ENCODE data around the gene ADGRB3. TPM values are rescaled to one million over a fixed set of nuclear protein-coding genes. Genes with fewer than 3 reads are reported as not detected.

ADGRB3 gene
- polyA plus RNA-seq, 1 donor = 0.70 TPM

DNA sequence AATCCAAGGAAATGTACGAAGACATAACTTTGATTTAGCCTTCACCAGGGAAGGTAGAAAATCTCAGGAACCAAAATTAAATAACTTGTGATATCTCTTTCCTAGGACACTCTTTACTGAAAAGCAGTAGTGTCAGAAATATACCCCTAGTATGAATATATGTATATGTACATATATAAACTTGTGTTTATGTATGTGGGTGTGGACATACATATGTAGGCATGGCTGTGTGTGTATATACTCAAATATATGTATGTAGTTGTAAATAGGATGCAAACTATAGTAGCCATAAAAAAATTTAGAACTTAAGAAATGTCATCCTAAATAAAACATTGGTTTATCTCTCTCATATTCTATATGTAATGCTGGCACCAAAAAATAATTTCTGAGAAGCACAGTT is 500.8 kb downstream of the ADGRB3 start:
- no peak for DNase-seq

DNA sequence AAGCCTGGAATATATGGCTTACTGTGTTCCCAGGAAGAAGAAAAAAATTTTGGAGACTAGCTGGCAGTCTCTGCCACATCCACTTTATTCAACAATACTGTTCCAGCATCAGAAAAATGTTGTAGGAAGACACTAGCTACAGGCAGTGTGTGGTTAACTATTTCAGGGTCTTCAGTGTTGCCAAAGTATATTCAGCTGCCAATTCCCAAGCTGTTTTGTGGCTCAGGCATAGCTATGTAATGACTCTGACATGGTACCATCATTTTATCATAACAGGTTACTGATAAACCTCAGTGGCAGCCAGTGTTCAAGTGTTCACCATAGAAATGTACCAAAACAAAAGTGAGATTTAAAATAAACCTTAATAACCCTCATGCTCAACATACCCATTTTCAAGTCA is 503.1 kb downstream of the ADGRB3 start:
- DNase-seq = no peak

DNA sequence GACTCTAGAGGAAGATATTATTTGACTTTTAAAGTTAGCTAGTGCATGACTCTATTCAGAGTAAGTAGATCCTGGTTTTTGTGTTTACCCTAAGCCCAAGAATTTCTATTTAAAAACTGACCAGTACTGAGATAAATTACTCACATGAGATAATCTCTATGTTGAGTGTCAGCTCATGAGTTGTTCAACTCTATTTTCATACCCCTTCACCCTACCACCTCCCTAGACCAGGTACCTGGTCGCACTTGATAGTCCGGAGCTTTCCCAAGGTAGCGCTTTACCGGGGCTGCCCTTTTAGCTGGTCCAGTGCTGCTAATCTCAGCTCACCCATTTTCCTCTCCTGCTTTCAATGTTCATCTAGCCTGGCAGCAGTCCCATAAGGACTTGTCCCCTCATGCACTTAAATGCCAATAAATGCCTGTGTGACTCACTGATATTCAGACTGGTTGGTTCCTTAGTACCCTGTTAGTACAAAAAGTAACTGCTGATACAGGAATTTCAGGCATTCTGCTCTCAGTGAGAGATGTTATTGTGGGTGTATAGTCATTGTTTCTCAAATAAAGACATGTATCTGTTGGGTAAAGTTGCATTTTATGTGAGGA is 503.9 kb downstream of the ADGRB3 start:
- DNase-seq = no peak

DNA sequence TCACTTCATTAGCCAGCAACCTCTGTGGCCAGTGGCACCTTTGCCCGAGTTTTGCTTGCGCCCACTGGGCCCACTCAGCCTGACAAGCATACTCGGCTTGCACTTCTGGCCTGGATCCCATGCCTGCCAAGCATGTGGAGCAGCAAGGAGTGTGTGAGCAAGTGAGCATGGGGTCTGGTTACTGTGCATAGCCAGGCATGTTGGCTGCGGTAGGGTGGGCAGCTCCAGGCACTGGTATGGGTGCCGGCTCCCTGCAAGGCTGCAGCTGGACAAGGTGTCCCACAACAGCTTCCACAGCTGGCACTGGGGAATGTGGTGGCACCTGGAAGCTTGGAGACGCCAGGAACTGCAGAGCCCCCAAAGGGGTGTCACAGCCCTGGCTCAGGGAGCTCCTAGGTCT is 510.0 kb downstream of the ADGRB3 start:
- DNase-seq = no peak

DNA sequence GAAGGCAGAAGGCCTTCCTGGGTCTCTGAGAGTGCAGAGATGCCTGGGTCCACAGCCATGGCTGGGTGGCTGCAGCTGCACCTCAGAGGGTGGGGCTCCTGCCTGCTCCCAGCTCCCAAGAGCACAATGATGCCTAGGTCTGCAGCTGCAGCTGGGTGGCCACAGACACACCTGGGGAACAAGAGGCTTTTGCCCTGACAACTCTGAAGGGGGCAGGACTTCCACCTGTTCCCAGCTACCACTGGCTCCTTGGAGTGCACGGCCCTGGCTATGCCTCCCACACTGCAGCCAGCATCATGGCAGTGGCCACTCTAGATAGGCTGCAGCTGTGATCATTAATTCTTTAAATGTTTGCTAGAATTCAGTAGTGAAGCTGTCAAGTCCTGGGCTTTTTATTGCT is 511.3 kb downstream of the ADGRB3 start:
- no peak for DNase-seq

DNA sequence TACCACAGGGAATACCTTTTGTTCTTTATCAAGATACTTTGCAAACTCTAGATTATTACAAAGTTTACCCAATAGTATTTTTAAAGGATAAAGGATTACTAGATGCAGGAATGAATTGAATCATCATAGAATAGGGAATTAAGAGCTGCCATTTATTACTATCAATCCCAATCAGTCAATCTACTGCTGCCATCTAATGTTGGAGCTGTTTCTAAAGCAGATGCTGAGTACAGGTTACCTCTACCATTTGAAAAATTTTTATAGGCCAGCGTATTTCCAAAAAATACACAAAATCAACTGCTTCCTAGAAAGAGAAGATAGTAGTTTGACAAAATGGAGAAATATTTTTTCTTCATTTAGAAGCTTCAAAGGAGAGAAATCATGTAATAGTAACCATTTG is 520.4 kb downstream of the ADGRB3 start:
- no peak for DNase-seq

DNA sequence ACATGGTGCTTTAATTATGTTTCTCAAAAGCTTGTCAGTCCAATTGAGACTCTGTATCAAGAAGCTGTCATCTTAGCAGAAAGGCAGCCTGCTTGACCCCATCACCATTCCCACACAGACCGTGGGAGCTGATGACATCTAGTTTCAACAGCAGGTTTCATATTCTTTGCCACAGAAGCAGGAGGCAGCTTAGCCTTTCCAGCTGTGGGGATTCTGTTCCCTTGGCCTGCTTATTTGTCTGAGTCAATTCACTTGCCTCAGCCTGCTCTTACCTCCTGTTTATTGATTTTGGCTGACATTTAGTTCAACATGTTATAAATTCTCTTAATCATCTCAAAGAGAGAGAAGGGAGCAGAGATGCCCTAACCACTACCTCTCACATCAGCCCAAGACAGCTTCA is 527.7 kb downstream of the ADGRB3 start:
- no peak for DNase-seq

DNA sequence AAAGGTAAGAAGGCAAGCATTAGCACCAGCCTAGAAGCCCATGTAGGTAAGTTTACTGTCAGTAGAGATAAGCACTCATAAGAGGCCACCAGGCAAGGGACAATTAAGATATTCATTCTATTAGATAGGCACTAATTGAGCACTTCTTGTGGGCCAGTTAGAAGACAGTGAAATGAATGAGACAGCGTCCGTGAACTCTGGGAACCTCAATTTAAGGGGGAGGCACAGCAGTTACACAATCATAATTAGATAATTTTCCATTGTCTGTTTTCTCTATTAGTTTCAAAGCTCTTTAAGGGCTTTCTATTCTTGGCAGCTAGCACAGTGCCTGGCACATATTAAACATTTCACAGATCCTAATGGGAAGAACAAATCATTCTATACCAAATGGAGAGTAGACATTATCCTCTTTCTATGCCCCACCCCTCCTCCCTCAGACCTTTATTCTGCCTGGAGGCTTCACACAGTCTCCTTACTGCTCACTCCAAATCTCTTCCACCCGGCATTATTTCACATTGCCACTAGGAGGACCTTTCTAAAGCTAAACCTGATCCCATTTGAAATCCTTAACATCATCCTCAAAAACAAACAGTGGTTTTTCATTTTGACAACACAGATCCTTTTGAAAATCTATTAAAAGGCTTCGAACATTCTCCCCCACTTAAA is 529.6 kb downstream of the ADGRB3 start:
- DNase-seq = peak; percentile 28

DNA sequence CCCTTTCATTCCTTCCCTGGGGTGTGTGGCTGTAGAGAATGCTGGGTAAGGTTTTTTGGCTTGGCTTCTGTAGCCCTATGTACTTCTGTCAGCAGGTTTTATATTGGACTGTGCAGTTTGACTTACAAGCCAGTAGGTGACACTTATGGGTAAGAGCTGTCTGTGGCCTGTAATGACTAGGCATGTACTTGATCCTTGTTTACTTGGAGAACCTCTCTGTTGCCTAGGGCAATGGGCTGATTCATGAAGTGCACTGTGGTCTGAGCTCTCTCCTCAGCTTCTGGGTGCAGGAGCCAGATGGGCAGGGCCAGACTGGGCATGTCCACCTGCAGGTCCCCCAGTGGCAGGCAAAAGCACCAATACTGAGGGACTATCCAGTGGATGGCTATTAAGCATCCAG is 544.6 kb downstream of the ADGRB3 start:
- DNase-seq = no peak

DNA sequence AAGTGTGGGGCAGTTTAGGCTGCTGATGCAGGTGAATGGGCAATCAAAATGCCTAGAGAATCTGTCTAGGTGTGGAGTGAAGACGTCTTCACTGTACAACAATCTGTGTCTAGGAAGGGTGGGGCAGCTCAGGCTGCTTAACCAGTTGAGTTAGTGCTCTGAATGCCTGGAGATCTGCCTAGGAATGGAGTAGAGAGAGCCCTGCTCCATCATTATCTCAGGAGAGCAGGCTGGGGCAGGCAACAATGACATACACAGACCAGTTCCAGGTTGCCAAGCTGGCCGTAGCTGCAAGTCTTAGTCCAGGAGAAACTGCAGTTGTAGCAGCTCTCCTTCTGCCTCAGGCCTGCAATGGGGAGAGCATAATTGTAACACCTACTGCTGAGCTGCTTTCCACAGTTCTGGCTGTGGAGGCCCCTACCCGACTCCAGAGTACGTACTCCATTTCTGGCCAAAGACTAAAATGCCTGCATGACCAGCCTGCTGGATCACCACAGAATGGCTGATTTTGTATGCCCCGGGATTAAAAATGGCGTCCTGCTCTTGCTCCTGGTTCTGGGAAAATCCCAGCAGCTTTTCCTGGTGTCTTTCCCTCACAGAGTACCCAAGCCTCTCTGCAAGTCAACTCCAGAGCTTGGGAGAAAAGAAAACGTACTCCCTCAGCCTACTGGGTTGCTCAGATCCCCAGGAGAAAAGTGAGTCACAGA is 545.4 kb downstream of the ADGRB3 start:
- no peak for DNase-seq

DNA sequence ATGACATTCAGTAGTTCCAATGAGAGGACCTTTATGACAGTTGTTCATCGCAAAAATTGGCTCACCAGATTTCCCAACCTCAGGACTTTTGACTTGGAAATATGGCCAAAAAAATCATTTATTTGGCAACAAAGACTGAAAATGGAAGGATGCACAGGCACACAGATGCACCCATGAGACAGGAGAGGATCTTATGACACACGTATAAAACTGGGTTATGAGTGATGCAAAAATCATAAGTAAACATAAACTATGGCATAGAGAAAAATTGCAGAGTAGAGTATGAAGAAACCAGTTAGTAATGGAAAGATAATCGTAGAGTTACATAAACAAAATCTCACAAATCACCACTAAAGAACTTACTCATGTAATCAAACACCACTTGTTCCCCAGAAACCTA is 546.9 kb downstream of the ADGRB3 start:
- no peak for DNase-seq

DNA sequence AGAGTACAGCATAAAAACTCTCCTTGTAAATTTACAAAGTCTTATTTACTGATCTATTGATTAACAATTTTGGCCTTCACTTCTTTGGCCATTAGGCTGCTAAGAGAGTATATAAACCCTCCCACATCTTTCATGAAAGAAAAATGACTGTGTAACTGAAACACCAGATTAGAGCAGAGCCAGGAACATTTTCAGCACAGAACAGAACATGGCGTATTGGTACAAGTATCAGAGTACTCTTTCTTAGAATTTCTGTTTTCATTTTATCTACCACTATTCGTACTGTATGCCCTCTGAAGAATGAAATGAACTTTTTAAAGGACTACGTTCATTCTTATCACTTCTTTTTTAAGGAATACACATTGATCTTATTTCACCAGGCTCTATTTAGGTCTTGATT is 550.2 kb downstream of the ADGRB3 start:
- no peak for DNase-seq

DNA sequence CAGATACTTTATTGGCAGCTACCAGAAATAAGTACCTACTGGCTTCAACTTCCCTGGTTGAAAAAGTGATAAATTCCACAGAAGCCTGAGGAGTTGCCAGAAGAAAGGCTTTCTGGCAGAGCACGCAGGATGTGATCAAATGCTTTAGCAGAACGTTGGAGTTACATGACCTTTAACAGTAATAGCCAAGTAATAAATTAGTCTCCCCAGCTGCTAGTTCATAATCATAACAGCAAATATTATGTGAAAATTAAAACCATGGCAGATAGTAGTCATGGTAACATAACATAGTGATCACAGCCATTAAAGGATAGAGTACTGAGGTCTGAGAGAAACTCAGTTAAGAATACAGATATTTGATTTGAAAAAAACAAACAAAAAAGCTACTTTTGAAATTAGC is 567.7 kb downstream of the ADGRB3 start:
- DNase-seq = peak; percentile 9

DNA sequence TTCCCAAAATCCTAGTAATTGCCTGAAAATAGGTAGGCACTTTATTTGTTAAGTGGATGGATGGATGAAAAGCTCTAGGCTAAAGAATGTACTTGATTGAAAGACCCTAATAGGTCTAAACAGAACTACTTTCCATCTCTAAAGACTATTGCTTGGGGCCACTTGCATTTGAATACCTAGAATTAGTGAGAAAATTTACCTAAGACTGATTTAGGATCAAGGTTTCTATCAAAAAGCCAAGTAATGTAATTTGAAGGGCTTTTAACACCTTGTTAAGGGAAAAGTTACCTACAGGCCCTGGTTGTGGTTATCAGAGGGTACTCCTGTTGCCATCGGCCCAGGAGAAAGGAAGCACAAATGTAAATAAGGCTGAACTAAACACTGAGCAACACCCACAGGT is 581.0 kb downstream of the ADGRB3 start:
- DNase-seq = no peak

DNA sequence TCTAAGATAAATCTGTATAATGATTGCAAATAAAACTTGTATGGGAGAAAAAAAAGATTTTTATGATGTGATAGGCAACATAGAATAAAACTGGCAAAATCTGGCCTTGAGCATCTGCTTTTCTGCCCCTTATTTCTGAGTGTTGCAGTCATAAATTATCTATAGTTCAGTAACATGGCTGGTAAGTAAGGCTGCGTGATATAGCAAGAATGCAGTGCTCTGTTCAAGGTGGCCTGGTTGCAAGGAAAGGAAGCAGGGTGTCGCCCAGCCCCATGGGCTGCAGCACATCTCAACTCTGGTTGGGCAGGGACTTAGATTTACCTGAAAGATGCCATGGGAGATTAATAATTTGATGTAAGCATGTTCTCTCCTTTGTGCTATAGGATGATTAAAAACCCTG is 582.3 kb downstream of the ADGRB3 start:
- DNase-seq = no peak

DNA sequence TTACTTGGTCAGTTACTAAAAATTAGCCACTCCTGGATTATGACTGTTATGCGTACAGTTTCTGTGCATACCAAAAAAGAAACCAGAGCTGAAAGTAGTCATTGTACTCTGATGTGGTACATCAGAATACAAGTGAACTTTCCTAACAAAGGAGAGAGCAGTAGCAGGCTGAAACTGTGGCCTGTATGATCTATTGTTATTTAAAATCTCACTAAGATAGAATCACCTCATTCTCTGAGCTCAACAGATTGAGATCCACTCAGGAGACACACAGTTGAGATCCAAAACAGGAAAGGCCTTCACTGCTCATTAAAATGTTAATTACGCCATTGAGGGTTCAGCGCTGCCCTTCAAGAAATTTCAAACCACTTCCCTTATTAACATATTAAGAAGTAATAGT is 585.3 kb downstream of the ADGRB3 start:
- DNase-seq = no peak

DNA sequence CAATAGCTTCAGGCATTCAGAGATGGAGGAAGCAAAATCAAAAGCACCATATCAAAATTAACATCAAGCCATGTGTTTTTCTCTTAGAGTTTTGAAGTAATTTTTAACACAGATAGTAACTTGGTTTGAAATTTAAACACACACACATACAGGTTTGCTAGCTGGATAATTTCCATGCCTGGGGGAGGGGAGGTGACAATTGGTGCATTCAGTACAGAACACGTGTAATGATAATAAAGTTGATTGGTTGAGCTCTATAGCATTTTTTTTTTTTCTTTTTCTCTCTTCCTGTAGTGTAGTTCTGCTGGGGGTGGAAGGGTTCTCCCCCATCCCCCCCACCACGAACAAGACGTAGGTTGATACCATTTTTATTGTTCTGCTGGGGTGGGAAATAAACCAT is 596.9 kb downstream of the ADGRB3 start:
- DNase-seq = no peak

DNA sequence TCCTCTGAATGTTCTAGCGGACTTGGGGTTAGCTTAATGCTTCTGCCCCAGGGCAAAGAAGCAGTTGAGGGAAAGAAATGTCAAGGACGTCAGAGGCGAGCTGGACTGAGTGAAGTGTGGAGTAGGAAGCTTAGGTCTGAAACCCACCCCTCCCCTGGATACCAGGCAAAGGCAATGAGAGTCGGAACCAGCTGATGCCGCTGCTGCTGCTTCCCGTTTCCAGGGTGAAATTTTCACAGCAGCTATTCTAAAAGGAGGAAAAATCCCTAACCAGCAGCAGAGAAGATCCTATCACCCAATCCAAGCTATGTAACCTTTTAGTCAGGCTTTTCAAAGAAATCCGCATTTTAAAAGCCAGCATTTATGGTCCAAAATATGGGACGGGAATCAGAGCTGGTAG is 597.4 kb downstream of the ADGRB3 start:
- DNase-seq = no peak

DNA sequence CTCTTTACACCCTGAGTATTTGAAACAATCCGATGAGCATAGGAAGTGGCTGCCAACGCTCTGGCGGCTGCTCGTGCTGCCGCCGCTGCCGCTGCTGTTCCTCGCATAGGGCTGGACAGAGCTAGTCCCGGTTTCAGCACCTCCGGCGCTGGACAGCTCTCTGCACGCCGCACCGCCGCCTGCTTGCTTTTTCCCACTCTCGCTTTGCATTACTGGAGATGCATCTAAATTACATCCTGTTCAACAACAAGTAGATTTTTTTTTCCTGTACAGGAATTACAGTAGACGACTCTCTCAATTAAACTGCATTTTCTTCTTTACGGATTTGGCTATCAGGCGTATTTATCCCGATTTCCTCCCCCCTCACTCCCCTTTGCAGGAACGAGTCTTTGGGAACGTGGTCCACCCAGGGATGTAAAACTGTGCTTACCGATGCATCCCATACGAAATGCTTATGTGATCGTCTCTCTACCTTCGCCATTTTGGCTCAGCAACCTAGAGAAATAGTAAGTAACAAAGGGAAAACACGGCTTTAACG is 597.9 kb downstream of the ADGRB3 start:
- peak; percentile 90 for DNase-seq

DNA sequence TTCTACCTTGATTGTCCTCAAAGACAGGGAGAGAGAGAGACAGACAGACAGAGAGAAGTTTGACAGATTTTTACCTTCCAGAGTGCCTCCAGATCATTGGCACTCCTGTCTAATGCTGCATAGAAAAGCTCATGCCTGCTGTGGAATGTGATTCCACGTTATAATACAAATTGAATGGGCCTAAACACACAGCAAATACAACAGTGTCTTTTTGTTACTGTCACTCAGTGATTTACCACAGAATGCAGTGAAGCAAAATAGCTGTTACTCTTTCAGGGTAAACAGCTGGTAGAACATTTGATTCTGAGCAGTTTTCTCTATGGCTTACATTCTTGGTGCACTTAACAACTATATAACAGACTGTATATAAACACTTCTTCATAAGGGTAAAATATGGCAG is 603.0 kb downstream of the ADGRB3 start:
- DNase-seq = no peak

DNA sequence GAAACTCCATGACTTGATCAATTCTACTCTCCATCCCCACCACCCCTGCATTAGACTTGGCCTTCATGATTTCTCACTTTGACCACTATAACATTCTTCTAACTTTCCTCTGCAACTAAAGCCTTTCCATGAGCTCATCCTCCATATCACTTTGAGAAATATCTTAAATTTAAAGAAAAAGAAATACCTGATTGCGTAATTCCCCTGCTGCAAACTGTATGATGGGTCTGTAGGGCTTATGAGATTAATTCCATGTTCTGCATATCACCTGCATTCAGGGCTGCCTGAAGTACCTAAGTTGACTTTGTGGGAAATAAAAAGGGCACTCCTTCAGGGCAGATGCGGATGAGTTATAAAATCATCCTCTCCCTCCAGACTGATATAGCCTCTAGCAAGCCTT is 611.9 kb downstream of the ADGRB3 start:
- no peak for DNase-seq

DNA sequence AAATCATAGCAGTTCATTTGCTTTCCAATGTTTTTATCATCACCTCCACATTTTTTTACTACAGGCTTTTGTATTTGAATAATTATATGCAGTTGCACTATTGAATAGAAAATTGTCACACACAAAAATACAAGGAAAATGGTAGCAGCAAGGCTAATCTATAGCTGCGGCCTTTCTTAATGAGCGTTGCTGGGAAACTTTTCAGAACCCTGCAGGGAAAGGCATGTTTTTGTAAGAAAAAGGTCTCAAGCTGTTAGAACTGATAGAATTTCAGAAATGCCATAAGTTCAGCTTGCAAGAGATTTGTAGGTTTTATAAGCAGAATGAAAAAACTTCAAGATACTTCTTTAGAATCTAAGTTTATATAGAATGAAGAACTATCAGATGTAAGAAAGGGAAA is 625.9 kb downstream of the ADGRB3 start:
- DNase-seq = no peak

DNA sequence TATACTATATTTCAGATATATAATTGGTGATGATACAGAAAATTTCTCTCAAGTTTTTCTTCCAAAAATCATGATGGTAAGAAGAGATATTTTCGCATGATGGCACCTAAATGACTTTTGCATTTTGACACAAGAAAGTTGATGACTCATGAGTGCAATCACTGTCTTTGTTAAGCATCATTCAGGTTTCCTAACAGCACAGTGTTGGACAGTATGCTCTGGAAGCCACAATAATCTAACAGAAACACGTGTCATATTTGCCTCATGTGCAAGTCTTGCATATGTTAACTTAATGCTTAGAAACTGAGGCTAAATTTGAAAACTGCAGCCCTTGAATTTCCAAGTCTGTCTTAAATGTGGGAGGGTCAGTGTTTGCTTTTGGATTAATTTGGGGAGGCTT is 628.2 kb downstream of the ADGRB3 start:
- DNase-seq = no peak

DNA sequence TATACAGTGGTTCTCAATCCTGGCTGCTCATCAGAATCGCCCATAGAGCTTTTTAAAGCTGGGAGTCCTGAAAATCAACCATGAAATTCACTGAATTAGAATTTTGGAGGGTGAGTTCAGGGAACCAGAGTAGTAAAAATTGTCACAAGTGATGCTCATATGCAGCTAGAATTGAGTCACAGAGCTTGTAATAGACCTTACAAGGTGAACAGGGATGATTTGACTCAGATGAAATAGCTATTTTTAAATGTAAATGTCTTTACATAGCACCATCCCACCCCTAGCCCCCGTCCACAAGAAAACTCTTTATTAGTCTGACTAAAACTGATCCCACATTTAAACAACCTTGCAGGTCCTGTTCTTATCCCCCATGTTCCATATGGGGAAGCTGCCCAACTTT is 630.0 kb downstream of the ADGRB3 start:
- no peak for DNase-seq
